Uterus (tissue), 2 donors: ENCODE measurements around the gene GCNT1.

Experiments used
- POLR2A ChIP-seq, 2 donors: fragments of 450-650 bp; IDR thresholded peaks; one replicate each; pipeline ENCODE4 v1.6.1; 2016; ENCODE audit warnings: antibody characterized with exemption in 2 of 2, mild to moderate bottlenecking in 1 of 2, moderate library complexity in 1 of 2
- TF ChIP-seq, protein P1 (sequence below), 4 experiments: fragments of 200-600 bp in 2 of 4; fragments of 450-650 bp in 2 of 4; sonication (generic) in 2 of 4; IDR thresholded peaks; one replicate each; pipeline ENCODE4 v1.5.1; 2016 to 2019; ENCODE audit warnings: antibody characterized with exemption in 4 of 4, mild to moderate bottlenecking in 2 of 4, moderate library complexity in 1 of 4

DNA sequence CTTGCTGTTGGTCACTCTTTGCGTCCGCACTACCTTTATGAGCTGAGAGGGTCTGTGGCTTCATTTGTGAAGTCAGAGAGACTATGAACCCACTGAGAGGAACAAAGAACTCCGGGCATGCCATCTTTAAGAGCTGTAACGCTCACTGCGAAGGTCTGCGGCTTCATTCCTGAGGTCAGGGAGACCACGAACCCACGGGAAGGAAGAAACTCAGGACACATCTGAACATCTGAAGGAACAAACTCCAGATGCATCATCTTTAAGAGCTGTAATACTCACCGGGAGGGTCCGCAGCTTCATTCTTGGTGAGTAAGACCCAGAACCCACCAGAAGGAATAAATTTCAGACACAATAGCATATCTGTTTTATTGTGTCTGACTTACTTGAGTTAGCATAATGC lies 19.2 kb downstream of the GCNT1 start:
- TF ChIP-seq, protein P1, sequence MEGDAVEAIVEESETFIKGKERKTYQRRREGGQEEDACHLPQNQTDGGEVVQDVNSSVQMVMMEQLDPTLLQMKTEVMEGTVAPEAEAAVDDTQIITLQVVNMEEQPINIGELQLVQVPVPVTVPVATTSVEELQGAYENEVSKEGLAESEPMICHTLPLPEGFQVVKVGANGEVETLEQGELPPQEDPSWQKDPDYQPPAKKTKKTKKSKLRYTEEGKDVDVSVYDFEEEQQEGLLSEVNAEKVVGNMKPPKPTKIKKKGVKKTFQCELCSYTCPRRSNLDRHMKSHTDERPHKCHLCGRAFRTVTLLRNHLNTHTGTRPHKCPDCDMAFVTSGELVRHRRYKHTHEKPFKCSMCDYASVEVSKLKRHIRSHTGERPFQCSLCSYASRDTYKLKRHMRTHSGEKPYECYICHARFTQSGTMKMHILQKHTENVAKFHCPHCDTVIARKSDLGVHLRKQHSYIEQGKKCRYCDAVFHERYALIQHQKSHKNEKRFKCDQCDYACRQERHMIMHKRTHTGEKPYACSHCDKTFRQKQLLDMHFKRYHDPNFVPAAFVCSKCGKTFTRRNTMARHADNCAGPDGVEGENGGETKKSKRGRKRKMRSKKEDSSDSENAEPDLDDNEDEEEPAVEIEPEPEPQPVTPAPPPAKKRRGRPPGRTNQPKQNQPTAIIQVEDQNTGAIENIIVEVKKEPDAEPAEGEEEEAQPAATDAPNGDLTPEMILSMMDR (IDR thresholded peaks at IDR 0.05), result no peak
- TF ChIP-seq POLR2A (IDR thresholded peaks at IDR 0.05), result no peak
